GM12891 (cell line): ENCODE data around the gene OPCML.

Source experiments
- POLR2A ChIP-seq: IDR thresholded peaks from 2 replicates; pipeline ENCODE4 v1.6.1; 2011; ENCODE audit warnings: low read depth, low read length, control low read depth
- SPI1 ChIP-seq: IDR thresholded peaks from 2 replicates; pipeline ENCODE4 v1.6.1; 2011; ENCODE audit warnings: low read depth, low read length, control low read depth

GRCh38 chr11:133522344-133522743 lies 10.0 kb downstream of the OPCML start:
- TF ChIP-seq POLR2A (no peak), SPI1 (no peak)
